DMS79 treated with DMSO at 0.1 percent for 48 hours (cell line): ENCODE results near the gene ENTHD1.
"Not testable (repeated sequence)": the region's sequence is repeated elsewhere in the genome, so short reads cannot be mapped to it uniquely, and the experiment has no call there.

Experiments used
- DNase-seq: peaks from one replicate; lab custom pipeline; 2025; lab: John Stamatoyannopoulos, UW

The ENTHD1 gene

DNA sequence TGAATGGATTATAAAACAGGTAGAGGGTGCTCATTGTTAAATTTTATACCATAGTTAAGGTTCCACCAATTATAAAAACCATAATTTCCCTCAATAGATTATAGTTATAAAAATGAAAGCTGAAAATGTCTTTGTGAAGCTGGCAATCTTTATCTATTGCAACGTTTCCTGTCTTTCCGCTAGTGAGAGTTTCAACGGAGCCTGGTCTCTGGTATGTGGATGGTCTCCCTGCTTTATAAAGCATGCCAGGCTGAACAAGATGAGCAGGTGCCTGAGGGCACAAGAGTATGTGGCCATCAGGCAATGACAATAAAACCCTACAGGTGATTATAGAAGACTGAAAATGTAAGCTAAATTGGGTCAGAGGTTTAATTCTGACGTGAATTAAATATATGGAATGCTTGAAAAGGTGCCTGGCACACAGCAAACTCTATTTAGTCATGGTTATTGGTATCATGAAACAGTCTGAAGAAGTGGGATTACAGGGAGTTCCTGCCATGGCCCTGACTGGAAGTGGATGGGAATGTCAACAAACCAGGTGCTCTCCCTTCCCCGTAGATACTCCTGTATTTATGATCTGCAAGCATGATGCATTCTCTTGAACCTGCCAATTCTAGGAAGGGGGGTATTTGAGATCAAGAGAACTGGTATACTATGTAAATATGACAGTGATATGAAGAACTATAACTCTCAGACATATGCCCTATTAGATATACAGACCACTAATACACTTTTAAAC lies 115.7 kb downstream of the ENTHD1 start:
- DNase-seq = peak; percentile 13

DNA sequence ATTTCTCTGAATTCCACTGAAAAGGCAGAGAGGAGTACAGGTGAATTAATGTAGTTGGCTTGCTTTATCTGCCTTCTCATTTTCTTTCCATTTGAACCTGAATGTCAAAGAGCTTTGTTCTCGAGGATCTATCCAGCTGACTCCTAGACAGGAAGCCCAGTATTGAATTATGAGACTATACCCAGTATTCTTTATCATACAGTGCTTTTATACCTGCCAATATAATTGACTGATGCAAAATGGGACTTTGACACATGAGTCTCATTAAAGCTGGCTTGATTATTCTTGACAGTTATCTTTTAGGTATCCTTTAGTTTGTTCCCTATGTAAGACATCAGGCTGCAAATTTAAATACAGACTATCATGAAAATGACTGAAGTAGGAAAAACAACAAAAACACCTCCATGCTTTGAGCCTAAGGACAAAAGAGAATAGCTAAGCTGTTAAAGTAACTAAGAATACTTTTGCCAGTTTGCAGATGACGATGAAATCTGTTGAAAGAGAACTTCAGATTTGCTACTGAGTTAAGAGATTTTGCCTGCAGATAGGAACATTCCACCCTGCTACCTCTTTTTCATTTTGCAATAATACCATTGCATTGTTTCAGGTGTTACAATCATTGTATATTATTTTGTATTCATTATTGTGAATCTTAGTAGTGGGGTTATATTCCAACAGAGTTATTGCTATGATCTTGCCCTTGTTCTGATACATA lies 117.1 kb downstream of the ENTHD1 start:
- peak; percentile 10 for DNase-seq

DNA sequence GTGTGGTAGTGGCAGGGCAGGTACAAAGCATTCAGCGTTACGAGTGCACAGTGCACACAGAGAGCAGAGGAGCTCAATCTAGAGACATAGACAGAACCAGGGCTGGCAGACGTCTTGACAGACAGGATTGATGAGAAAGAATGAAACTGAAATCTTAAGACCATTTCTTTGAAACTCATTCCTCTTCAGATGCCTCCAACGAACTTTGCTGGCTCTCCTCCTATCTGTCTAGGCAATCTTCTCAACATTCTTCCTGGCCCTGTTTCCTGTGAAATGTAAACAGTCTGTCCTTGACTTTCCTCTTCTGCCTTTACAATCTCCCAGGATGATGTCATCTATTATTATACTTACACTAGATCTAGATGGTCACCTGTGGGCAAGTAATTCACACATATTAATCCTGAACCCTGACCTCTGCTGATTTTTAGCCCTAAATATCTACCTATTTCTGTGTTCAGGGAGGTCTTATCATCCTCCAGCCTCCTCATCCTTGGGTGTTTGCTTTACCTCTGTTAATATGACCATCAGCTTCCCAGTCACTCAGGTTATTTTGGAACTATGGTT lies 119.5 kb downstream of the ENTHD1 start:
- peak; percentile 27 for DNase-seq

DNA sequence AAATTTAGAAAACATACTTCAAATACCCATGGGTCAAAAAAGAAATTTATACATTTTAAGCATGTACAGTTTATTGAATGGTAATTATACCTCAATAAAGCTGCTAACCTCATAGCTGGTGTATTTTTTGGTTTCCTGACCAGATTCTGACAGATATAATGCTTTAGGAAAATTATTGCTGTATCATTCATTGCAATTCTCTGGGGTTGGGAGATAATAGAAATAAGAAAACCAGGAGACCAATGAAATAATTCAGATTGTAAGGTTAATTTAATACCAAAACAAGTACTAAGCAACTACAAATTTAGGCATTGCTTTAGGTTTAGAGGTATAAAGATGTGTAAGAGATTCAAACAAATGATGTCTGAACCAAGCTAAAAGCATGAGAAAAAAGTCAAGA lies 120.1 kb downstream of the ENTHD1 start:
- no peak for DNase-seq

DNA sequence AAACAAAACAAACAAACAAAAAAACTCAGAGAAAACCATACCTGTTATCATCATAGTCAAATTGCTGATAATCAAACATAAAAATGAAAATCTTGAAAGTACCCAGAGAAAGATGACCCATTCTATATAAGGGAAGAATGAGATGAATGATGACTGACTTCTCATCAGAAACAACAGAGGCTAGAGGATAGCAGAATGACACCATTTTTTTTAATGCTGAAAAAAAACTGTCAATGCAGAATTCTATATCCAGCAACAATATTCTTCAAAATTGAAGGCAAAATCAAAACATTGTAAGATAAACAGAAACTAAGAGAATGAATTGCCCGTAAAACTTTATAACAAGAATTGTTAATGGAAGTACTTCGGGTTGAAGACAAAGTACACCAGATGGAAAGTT lies 122.1 kb downstream of the ENTHD1 start:
- no peak for DNase-seq

DNA sequence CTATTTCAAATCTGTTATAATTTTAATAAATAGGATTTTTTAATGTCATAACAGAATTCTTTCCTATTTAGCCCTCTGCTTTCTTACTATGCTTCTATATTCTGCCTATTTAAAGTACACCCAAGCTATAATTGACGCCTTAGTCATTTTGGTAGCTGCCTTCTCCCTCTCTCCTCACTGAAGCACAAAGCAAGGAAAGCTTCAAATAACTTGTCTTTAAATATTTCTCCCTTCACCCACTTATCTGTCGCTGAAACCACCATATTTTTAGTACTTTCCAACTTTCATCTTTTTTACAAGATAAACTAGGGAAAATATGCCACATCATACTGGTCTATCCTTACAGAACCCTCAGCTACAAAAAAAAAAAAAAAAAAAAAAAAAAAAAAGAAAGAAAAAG lies 127.9 kb downstream of the ENTHD1 start:
- DNase-seq = no peak

DNA sequence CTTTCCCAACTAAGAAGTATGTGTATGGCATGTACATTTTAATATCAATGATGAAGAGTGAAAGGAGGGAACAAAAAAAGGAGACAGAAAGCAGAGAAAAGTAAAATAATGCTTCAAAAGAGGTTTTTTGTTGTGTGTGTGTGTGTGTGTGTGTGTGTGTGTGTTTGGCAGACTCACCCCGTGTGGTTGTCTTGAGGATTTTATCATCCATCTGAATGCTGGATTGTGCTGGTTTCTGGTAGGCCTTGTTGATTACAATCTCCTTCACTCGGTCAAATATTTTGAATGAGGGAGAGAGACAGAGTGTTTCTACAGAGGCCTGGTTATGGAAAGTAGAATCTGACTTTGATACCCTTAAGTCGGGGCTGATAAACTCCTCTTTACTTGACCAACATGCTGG lies 128.5 kb downstream of the ENTHD1 start:
- DNase-seq = no peak

DNA sequence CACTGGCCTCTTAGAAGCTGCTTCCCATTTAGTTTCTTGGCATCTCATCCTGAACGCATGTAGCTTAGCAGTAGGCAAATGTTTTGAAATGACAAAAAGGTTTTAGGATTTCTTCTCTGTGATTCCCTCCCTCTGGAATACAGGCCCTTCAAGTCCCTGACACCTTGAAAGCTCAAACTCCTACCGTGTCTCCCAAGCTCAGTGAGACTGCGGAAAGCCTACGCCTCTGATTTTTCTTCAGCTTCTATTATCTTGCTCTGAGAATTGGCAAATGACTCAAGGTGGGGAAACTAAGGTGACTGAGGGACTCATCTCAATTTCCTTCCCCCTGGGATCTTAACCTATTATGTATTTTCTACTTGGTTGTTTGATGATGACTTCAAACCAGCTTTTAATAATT lies 130.3 kb downstream of the ENTHD1 start:
- no peak for DNase-seq

DNA sequence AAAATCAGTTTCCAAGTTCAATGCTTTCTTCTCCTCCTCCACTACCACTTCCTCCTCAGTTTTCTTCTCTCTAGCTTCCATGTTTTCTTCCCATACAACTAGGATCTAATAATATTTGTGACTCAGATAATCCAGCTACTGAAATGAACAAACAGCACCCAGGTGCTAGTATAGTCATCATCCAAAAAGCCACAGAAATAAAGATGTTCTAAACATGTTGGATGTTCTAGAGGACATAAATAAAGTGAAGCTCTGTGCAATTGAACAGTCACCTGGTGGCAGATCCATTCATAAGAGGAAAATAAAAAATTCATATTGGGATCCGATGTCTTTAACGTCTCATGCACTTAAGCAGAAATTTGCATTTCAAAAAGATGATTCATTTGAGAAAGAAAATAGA lies 142.8 kb downstream of the ENTHD1 start:
- no peak for DNase-seq

DNA sequence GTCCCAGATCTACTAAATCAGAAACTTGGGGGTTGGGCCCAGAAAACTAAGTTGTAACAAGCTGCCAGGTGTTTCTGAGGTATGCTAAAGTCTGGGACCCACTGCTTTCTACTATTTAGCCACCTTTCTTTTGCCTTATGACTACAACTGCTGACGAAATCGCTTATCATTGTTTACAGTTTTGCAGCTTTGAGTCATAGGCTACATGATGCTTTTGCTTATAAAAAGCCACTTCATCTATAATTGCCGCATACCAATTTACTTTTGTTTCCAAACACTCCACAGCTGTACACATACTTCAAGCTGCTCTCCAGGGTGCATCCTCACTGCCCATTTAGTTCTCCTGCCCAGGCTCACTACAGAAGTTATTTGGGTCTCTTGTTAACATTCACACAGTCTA lies 144.7 kb downstream of the ENTHD1 start:
- peak; percentile 72 for DNase-seq

DNA sequence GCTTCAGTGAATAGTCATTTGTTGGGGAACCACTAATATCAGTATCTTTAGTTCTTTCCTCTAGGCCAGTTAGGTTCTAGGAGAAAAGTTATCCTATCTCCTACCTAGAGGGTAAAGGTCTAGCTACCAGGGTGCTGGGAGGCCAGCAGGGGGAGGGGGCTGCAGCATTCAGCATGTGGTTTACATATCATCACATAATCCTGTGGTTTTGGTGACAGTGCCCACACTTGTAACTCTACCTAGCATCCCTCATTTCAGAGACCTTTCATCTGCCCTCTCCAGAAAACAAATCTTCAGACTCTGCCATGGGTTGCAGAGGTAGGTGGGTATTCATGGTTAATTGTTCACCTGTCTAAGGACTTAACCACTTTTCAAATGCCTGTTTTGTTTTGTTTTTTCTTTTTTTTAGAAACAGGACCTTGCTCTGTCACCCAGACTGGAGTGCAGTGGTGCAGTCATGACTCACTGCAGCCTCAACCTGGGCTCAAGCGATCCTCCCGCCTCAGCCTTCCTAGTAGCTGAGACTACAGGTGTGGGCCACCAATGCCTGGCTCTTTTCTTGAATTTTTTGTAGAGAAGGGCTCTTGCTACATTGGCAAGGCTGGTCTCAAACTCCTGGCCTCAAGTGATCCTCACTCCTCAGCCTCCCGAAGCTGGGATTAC lies 146.8 kb downstream of the ENTHD1 start:
- DNase-seq = no peak

DNA sequence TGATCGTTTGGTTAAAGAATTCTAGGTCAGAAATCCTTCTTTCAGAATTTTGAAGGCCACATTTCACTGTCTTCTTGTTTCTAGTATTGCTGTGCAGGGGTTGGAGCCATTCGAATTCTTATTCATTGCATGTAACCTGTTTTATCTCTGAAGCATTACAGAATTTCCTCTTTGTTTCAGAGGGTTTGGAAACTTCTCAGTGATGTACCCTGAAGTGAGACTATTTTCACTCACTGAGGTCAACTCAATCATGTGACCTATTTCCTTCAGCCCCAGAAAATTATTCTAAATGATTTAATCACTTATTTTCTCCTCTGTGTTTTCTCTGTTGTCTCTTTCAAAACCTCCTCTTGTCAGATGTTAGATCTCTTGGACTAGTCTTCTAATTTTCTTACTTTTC lies 147.8 kb downstream of the ENTHD1 start:
- no peak for DNase-seq

DNA sequence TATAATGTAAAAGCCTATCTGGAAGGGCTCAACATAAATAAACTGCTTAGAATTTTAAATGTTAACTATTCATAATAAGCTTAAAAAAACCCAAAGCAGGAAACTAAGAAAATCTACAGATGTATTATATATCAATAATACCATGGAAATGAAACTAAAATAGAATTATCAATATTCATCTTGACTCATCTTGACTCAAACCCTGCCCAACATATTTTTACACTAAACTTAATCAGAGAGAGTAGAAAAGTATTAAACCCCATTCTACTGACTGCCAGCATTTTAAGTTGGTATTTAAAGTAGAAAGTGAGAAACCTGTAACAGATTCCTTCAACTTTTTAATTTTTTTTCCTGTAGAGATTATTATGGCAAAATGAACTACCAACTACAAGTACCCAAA lies 149.2 kb downstream of the ENTHD1 start:
- no peak for DNase-seq

DNA sequence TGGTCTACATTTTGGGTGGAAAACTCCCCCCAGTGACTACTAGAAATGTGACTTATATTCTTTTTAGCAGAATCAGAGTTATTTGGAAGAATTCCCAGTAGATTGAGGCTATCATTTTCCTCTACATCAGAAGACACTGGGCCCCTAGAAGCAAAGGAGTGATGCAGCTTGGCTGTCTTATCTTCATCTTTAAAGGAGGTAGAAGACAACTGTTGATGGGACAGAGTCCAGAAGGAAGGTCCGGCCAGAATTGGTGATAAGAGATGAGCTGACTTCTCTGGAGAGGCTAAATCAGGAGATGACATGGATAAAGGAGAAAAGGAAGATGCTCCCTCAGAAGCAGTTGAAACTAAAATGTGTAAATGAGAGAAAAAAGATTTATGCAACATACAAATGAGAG lies 149.6 kb downstream of the ENTHD1 start:
- DNase-seq = no peak

DNA sequence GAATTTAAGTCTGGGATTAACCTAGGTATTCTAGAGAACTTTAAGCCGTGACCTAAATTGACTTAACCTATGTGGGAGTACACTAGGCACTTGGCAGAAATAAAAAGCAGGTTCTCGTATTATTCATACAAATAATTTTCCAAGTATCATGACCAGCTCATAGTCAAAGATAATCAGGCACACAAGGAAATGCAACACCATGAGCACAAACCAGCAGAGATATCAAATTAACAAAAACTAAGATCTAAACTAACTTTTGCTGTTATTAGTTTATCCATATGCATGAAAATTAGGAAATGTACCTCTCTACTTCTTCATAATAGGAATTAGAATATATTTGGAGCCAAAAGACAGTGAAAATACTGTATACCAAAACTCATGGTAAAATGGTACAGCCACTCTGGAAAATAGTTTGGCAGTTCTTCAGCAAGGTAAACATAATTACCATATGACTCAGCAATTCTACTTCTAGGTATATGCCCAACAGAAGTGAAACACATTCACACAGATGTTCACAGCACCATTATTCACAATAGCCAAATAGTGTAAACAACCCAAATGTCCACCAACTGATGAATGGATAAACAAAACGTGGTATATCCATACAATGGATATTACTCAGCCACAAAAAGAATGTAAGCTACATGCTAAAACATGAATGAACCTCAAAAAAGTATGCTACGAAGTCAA lies 154.1 kb downstream of the ENTHD1 start:
- no peak for DNase-seq

DNA sequence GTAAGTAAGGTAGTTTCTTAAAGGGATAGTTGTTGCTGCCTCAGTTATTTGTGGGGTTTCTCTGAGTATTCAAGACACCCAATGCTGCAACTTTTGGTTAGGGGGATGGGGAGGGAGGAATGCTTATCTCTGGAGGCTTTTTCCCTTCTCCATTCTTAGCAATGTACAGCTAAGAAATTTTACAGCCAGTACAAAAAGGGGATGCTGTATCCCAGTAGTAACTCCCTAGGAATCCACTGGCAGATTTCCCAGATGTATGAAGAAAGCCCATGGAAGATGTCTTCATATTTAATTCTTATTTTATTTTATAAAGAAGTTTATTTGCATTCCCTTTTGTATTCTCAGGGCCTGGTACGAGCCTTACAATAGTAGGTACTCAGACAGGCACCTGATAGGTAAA lies 154.8 kb downstream of the ENTHD1 start:
- no peak for DNase-seq

DNA sequence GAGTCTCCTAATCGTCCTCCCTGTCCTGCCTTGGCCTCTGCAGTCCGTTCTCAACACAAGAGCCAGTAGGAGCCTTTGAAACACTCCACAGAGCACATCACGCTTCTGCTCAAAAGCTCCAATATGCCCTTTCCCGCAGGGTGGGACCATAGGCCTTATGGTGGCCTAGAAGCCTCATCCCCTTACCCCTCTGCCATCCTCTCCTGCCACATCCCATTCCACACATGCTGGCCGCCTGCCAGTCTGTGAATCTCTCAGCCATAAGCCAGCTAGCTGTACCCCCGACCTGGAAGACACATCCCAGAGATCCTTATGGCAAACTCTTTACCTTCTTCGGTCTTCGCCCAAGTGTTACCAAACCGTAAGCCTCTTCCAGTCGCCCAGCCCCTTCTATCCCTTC lies 157.8 kb downstream of the ENTHD1 start:
- no peak for DNase-seq

DNA sequence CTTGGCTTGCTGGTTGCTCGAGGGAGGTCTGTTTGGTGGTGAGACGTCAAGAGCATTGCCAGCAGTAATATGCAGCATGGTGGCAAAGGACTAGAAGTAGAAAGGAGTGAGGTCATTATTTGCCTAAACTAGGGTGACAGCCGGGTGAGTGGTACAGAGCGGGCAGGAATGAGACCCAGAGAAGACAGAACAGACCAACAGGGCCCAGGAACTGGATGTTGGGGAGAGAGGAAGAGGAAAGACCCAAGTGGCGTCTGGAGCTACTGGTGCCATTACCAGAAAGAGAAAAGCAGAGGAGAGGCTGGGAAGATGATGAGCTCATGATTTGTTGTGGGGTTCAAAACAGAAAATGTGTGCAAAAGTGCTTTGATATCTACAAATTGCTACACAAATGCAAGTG lies 158.7 kb downstream of the ENTHD1 start:
- no peak for DNase-seq

DNA sequence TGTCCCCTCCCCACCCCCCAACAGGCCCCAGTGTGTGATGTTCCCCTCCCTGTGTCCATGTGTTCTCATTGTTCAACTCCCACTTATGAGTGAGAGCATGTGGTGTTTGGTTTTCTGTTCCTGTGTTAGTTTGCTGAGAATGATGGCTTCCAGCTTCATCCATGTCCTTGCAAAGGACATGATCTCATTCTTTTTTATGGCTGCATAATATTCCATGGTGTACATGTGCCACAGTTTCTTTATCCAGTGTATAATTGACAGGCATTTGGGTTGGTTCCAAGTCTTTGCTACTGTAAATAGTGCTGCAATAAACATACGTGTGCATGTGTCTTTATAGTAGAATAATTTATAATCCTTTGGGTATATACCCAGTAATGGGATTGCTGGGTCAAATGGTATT lies 159.5 kb downstream of the ENTHD1 start:
- not testable (repeated sequence) for DNase-seq

DNA sequence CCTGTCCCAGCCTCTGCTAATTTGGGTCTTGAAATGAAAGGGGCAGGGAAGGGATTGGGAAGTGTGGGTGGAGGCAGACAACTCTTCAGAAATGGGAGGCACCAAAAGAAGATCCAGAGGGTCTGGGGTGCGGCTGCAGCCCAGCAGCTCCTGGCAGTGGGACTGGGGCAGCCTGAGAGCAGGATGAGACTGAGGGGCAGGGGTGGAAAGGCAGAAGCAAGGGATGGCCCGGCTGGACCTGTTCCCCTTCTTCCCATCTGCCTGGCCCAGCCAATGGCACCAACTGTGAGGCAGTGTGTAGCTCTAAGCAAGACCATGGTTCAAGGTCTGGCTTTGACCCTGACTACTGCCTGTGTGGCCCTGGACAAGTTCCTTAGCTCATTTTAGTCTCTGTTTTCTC lies 160.4 kb downstream of the ENTHD1 start:
- no peak for DNase-seq

DNA sequence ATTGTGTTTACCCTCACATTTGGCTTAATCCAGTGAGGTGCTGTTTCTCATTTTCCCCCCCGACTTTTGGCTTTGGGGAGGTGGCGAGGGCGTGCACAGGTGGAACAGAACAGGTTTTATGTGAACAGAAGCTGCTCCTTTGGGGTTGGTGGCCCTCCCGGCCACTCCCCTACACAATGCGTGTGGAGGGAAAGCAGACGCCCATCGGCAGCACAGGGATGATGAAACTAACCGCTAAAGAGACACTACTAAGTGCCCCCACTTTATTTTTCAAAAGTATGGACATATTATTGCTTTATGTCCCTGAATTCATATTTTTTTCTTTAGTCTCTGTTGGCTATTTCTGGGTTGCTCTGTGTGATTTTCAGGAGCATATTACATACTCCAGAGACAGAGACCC lies 160.9 kb downstream of the ENTHD1 start:
- DNase-seq = no peak

DNA sequence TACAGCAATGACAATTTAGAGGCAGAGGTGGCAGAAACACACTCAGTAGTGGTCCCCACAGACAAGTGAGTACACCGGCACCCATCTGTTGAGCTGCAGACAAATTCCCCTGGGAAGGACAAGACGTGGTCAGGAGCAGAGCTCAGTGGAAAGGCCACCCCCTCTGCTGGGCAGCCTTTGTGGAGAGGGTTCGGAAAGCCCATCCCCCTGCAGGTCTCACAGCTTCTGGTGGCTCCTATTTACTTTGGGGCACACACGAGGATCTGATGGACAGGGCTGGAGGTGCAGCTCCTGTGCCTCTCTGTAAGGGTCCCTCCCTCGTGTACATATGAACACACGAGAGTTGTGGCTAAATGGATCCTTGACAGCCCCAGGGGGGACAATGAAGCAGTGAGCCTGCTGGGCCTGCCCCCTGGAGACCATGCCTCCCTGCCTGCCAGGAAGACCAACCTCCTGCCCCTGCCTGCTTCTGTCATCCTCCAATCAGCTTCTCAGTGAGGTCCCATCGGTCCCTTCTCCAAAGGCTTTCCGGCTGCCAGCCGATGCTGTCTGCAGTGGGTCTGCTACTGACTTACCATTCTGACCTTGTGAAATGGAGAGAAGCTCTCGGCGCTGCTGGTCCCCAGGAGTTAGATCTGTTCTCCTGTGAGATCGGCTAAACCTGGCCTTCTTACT lies 161.5 kb downstream of the ENTHD1 start:
- DNase-seq = no peak
